Kidney (tissue), 14 donors: Measurements from ENCODE around the gene PEX14. TPM values are rescaled to one million over a fixed set of nuclear protein-coding genes. Genes with fewer than 3 reads are reported as not detected.

Experiments used
- DNase-seq, 5 donors: peaks; one replicate each; pipeline ENCODE4 v3.0.0-alpha.2; 2013 to 2020
- FAIRE-seq: peaks from 2 replicates; lab custom pipeline; 2012; peaks lifted over from hg19 to GRCh38; lab: Jason Lieb, UNC
- H3K27ac ChIP-seq, 2 donors: one replicate each; pipeline ENCODE4 v1.7.0; 2013; ENCODE audit warnings: low read depth in 2 of 2, low read length in 2 of 2, inconsistent platforms in 1 of 2
- H3K27me3 ChIP-seq: one replicate; pipeline ENCODE4 v1.7.1; 2013; ENCODE audit warnings: low read length, inconsistent platforms; ENCODE audit not compliant: control insufficient read depth, insufficient read depth
- H3K36me3 ChIP-seq, 3 donors: one replicate each; pipeline versions ENCODE4 v1.7.0 to v1.7.1; 2013; ENCODE audit warnings: low read length in 3 of 3, control low read depth in 1 of 3, inconsistent platforms in 1 of 3; ENCODE audit not compliant: insufficient read depth in 3 of 3, control insufficient read depth in 2 of 3
- H3K4me1 ChIP-seq, 3 donors: one replicate each; pipeline versions ENCODE4 v1.7.0 to v1.7.1; 2013; ENCODE audit warnings: low read length in 3 of 3, inconsistent platforms in 1 of 3, low read depth in 1 of 3; ENCODE audit not compliant: control insufficient read depth in 2 of 3, insufficient read depth in 2 of 3
- H3K4me3 ChIP-seq, 3 donors: one replicate each; pipeline versions ENCODE4 v1.7.0 to v1.8.1; 2013; ENCODE audit warnings: low read length in 3 of 3, control low read depth in 1 of 3, inconsistent platforms in 1 of 3
- H3K9ac ChIP-seq, 3 donors: one replicate each; pipeline versions ENCODE4 v1.7.0 to v1.7.1; 2013; ENCODE audit warnings: low read length in 3 of 3, control low read depth in 1 of 3, inconsistent platforms in 1 of 3
- H3K9me3 ChIP-seq, 3 donors: one replicate each; pipeline versions ENCODE4 v1.7.0 to v1.7.1; 2013; ENCODE audit warnings: low read length in 3 of 3, control low read depth in 1 of 3, inconsistent platforms in 1 of 3; ENCODE audit not compliant: control insufficient read depth in 2 of 3, insufficient read depth in 1 of 3
- intact Hi-C: fragments of 100-400 bp; cut with DNase I; formaldehyde crosslinking; loops from one replicate; pipeline ENCODE4 v1.11.1; 2022
- polyA plus RNA-seq: library from polyadenylated mRNA; stranded (reverse); fragments of 350-450 nt; fragmentation: Illumina TruSeq; extraction: RNeasy Lipid Tissue Mini Kit (QIAGEN cat#74804); gene quantifications from one replicate; pipeline ENCODE4 v1.2.3, GENCODE V29; 2014; ENCODE audit warnings: low read depth, low replicate concordance; ENCODE audit not compliant: insufficient read depth
- total RNA-seq: library from RNA; stranded (reverse); fragmentation: NEBNext Ultra II Directional; extraction: Animal tissue kit (Norgen Biotek cat#: 25700); gene quantifications from one replicate; pipeline ENCODE4 v1.2.1, GENCODE V29; 2021
- TF ChIP-seq, protein P1 (sequence below): IDR thresholded peaks from 3 replicates; pipeline ENCODE4 v1.5.1; 2012; ENCODE audit warnings: mild to moderate bottlenecking, moderate library complexity, borderline replicate concordance; ENCODE audit not compliant: insufficient read depth; ENCODE audit errors: extremely low read depth
- donor health status: control.
- donor health status: control.
- donor health status: control.
- donor health status: control.
- donor health status: control.
- donor health status: DM: yes; HTN: yes; CAD: no.
- donor health status: Normal renal cell carcinoma (clear cell type).

Gene PEX14
- total and polyA plus RNA-seq, 2 donors from 2014 or later = 22.8 to 25.8 TPM

- no peaks in the 10 kb centered on the region for H3K4me1 ChIP-seq
- H3K9me3 ChIP-seq = no peaks in the 10 kb centered on the region
- intact Hi-C loops = no loop called here
- FAIRE-seq (no peak), DNase-seq (peak in 1 of 5 donors; percentile 72)
- no peak overlapping the region for H3K4me3 ChIP-seq
- TF ChIP-seq, protein P1, sequence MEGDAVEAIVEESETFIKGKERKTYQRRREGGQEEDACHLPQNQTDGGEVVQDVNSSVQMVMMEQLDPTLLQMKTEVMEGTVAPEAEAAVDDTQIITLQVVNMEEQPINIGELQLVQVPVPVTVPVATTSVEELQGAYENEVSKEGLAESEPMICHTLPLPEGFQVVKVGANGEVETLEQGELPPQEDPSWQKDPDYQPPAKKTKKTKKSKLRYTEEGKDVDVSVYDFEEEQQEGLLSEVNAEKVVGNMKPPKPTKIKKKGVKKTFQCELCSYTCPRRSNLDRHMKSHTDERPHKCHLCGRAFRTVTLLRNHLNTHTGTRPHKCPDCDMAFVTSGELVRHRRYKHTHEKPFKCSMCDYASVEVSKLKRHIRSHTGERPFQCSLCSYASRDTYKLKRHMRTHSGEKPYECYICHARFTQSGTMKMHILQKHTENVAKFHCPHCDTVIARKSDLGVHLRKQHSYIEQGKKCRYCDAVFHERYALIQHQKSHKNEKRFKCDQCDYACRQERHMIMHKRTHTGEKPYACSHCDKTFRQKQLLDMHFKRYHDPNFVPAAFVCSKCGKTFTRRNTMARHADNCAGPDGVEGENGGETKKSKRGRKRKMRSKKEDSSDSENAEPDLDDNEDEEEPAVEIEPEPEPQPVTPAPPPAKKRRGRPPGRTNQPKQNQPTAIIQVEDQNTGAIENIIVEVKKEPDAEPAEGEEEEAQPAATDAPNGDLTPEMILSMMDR = no peak
- H3K9ac ChIP-seq = no peak overlapping the region
- no peak overlapping the region for H3K27ac ChIP-seq
- H3K36me3 ChIP-seq = peaks cover 0 to 8% (median 4%) of the 10 kb centered on the region in 3 donors
- H3K27me3 ChIP-seq = no peaks in the 10 kb centered on the region
These were observed 176.6 kb downstream of the PEX14 start for GRCh38 chr1:10651389-10651766.

- Histone ChIP-seq H3K36me3 (peaks cover 0 to 8% (median 4%) of the 10 kb centered on the region in 3 donors), H3K27me3 (no peaks in the 10 kb centered on the region), H3K4me1 (no peaks in the 10 kb centered on the region), H3K27ac (no peak overlapping the region), H3K4me3 (no peak overlapping the region), H3K9me3 (no peaks in the 10 kb centered on the region), H3K9ac (no peak overlapping the region)
- TF ChIP-seq, protein P1 = no peak
- intact Hi-C loops = no loop called here
- FAIRE-seq = no peak
- DNase-seq = no peak
These were observed 177.0 kb downstream of the PEX14 start for GRCh38 chr1:10651793-10652192.

- Histone ChIP-seq H3K9me3 (no peaks in the 10 kb centered on the region), H3K9ac (no peak overlapping the region), H3K36me3 (peaks cover 0 to 8% (median 4%) of the 10 kb centered on the region in 3 donors), H3K4me1 (no peaks in the 10 kb centered on the region), H3K27me3 (no peaks in the 10 kb centered on the region), H3K27ac (no peak overlapping the region), H3K4me3 (no peak overlapping the region)
- intact Hi-C loops = no loop called here
- no peak for DNase-seq
- TF ChIP-seq, protein P1 = no peak
- FAIRE-seq = no peak
These were observed 177.9 kb downstream of the PEX14 start for GRCh38 chr1:10652626-10653025.
